ENCODE measurements around the gene ZBTB24.

DNA sequence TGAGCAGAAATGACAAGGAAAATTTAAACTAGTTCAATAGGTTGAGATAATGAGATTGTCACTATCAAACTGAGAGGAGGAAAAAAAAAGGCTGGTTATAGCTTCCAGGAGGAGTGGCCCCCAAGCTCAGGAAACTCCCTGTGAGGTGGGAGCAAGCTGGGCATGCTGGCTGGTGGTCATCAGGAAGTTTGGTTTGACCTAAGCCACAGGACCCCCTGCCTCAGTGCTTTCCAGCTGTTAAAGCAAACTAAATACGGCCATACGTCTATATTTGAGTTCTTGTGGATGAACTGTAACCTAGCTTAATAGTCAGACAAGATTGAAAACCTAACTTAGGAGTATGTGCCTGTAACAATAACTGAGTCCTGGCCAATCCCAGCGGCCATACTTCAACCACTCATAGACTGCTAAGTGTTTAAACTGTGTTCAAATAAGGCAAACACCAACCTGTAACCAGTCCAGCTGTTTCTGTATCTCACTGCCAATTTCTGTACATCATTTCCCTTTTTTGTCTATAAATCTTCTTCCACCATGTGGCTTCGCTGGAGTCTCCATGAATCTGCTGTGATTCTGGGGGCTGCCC is 24.6 kb upstream of the ZBTB24 start:
- no peak for TF ChIP-seq CTCF (IDR thresholded peaks at IDR 0.05)
- TF ChIP-seq, protein P1, sequence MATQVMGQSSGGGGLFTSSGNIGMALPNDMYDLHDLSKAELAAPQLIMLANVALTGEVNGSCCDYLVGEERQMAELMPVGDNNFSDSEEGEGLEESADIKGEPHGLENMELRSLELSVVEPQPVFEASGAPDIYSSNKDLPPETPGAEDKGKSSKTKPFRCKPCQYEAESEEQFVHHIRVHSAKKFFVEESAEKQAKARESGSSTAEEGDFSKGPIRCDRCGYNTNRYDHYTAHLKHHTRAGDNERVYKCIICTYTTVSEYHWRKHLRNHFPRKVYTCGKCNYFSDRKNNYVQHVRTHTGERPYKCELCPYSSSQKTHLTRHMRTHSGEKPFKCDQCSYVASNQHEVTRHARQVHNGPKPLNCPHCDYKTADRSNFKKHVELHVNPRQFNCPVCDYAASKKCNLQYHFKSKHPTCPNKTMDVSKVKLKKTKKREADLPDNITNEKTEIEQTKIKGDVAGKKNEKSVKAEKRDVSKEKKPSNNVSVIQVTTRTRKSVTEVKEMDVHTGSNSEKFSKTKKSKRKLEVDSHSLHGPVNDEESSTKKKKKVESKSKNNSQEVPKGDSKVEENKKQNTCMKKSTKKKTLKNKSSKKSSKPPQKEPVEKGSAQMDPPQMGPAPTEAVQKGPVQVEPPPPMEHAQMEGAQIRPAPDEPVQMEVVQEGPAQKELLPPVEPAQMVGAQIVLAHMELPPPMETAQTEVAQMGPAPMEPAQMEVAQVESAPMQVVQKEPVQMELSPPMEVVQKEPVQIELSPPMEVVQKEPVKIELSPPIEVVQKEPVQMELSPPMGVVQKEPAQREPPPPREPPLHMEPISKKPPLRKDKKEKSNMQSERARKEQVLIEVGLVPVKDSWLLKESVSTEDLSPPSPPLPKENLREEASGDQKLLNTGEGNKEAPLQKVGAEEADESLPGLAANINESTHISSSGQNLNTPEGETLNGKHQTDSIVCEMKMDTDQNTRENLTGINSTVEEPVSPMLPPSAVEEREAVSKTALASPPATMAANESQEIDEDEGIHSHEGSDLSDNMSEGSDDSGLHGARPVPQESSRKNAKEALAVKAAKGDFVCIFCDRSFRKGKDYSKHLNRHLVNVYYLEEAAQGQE (IDR thresholded peaks at IDR 0.05; ENCODE audit: insufficient read depth in 1 of 2, low read depth in 2 of 2, low read length in 1 of 2), result no peak
- TF ChIP-seq POLR2AphosphoS5 (IDR thresholded peaks at IDR 0.05; ENCODE audit: low read depth, low read length), result no peak
- TF ChIP-seq SIN3A (IDR thresholded peaks at IDR 0.05; ENCODE audit: borderline replicate concordance, insufficient read depth, low read depth, low read length), result no peak

All from Panc1 (cell line).